HL-60 (cell line): ENCODE measurements around the gene MAST3.

ENCODE experiments used
- DNase-seq, 2 experiments: peaks; one replicate each; pipeline ENCODE4 v3.0.0-alpha.2; 2010 to 2020; ENCODE audit warnings: low read depth in 1 of 2, low spot score in 1 of 2
- H3K27ac ChIP-seq: fragments of 250-450 bp; sonication (Bioruptor Pico); replicated peaks from 2 replicates; pipeline ENCODE4 v1.5.1; 2020; ENCODE audit warnings: mild to moderate bottlenecking, moderate library complexity
- H3K27me3 ChIP-seq: fragments of 250-450 bp; sonication (Bioruptor Pico); 2 replicates; pipeline ENCODE4 v1.5.1; 2021; ENCODE audit warnings: mild to moderate bottlenecking, moderate library complexity; ENCODE audit not compliant: insufficient read depth, poor library complexity, severe bottlenecking
- H3K4me3 ChIP-seq: replicated peaks from 2 replicates; pipeline ENCODE4 v1.5.1; 2011; ENCODE audit warnings: mild to moderate bottlenecking, control low read depth, low read length; ENCODE audit not compliant: insufficient read depth
- CTCF ChIP-seq: IDR thresholded peaks from one replicate; pipeline ENCODE4 v1.5.1; 2011; ENCODE audit warnings: low read length, control low read depth, inconsistent platforms; ENCODE audit not compliant: insufficient read depth
- GABPA ChIP-seq: IDR thresholded peaks from 2 replicates; pipeline ENCODE4 v1.6.1; 2012; ENCODE audit warnings: low read depth
- POLR2AphosphoS5 ChIP-seq: IDR thresholded peaks from 2 replicates; pipeline ENCODE4 v1.6.1; 2012; ENCODE audit warnings: low read depth
- REST ChIP-seq: IDR thresholded peaks from 2 replicates; pipeline ENCODE4 v1.6.1; 2012; ENCODE audit warnings: low read depth; ENCODE audit not compliant: insufficient replicate concordance
- SPI1 ChIP-seq: IDR thresholded peaks from 2 replicates; pipeline ENCODE4 v1.6.1; 2012; ENCODE audit warnings: low read depth, mild to moderate bottlenecking, borderline replicate concordance

MAST3 gene

GRCh38 chr19:18118420-18119012 is 20.9 kb downstream of the MAST3 start:
- H3K27me3 ChIP-seq = no peaks in the 10 kb centered on the region
- TF ChIP-seq SPI1 (no peak), REST (no peak), GABPA (no peak), CTCF (no peak), POLR2AphosphoS5 (no peak)
- DNase-seq = no peak
- peak overlapping the region; percentile 72 for H3K4me3 ChIP-seq
- peak overlapping the region; percentile 51 for H3K27ac ChIP-seq

GRCh38 chr19:18119013-18119716 is 21.6 kb downstream of the MAST3 start:
- Histone ChIP-seq H3K27me3 (no peaks in the 10 kb centered on the region), H3K4me3 (no peak overlapping the region), H3K27ac (no peak overlapping the region)
- TF ChIP-seq GABPA (no peak), SPI1 (no peak), CTCF (no peak), REST (no peak), POLR2AphosphoS5 (no peak)
- no peak for DNase-seq

GRCh38 chr19:18119717-18120105 is 22.1 kb downstream of the MAST3 start:
- H3K4me3 ChIP-seq = no peak overlapping the region
- DNase-seq = no peak
- TF ChIP-seq CTCF (no peak), REST (no peak)
- no peaks in the 10 kb centered on the region for H3K27me3 ChIP-seq
- H3K27ac ChIP-seq = no peak overlapping the region
